ENCODE data around the gene CDC42EP5. TPM values are rescaled to one million over a fixed set of nuclear protein-coding genes. Genes with fewer than 3 reads are reported as not detected.

Gene CDC42EP5
- total RNA-seq, 2 donors from 2014 or later = 102 to 193 TPM

Small RNA genes within 50 kb of the gene (small RNA-seq; reads per million reads assigned to genes)
- 0 reads per million in 2 donors for gene AC245884.3

Other genes with a start within 250 kb of the CDC42EP5 start
- under 1 TPM in 1 of 2 donors, not detected in 1; 0.23 TPM for gene LILRA6, start 230.5 kb downstream of the CDC42EP5 start, total RNA-seq
- gene LILRB5, start 216.0 kb downstream of the CDC42EP5 start, total RNA-seq = 1 to 10 TPM in 1 of 2 donors, not detected in 1; 1.5 TPM
- 1 to 10 TPM in 1 of 2 donors, under 1 TPM in 1; 0.09 to 1.4 TPM for gene LILRB2, start 192.2 kb downstream of the CDC42EP5 start, total RNA-seq
- gene LILRA5, start 160.1 kb downstream of the CDC42EP5 start, total RNA-seq = 1 to 10 TPM in 1 of 2 donors, not detected in 1; 1.2 TPM
- gene LILRA4, start 134.1 kb downstream of the CDC42EP5 start, total RNA-seq = 1 to 10 TPM; 1.7 to 2.3 TPM
- 10 to 100 TPM in 1 of 2 donors, 1 to 10 TPM in 1; 7.2 to 19.7 TPM for gene LAIR1, start 108.4 kb downstream of the CDC42EP5 start, total RNA-seq
- gene TTYH1, start 57.8 kb downstream of the CDC42EP5 start, total RNA-seq = 100 to 1,000 TPM in 1 of 2 donors, 1 to 10 TPM in 1; 1.8 to 136 TPM
- 100 to 1,000 TPM; 111 to 292 TPM for gene LENG8, start 24.1 kb downstream of the CDC42EP5 start, total RNA-seq
- gene LENG9, start 9.5 kb downstream of the CDC42EP5 start, total RNA-seq = 10 to 100 TPM; 18.6 to 22.2 TPM
- gene LAIR2, start 29.5 kb upstream of the CDC42EP5 start, total RNA-seq = not detected
- gene LILRA2, start 100.5 kb upstream of the CDC42EP5 start, total RNA-seq = 1 to 10 TPM; 1.6 to 2.5 TPM
- 1 to 10 TPM in 1 of 2 donors, under 1 TPM in 1; 0.96 to 1.7 TPM for gene LILRA1, start 120.3 kb upstream of the CDC42EP5 start, total RNA-seq
- gene LILRB1, start 157.2 kb upstream of the CDC42EP5 start, total RNA-seq = 1 to 10 TPM in 1 of 2 donors, under 1 TPM in 1; 0.68 to 1.2 TPM
- 1 to 10 TPM; 1.6 to 5.7 TPM for gene LILRB4, start 189.7 kb upstream of the CDC42EP5 start, total RNA-seq